ENCODE data around the gene NFKB2. TPM values are rescaled to one million over a fixed set of nuclear protein-coding genes. Genes with fewer than 3 reads are reported as not detected.

NFKB2 gene
- total and polyA plus RNA-seq, 2 of the 8 experiments (the other 6 are each of a cell fraction or from before 2014, with no cell fraction given), result 20.4 to 31.4 TPM

GRCh38 chr10:102437515-102437914, 42.0 kb downstream of the NFKB2 start:
- ChIA-PET CTCF (ENCODE audit: partially characterized antibody) (interaction anchor here (1.1 to 7.5 kb wide), 4 partner anchors 13 to 62 kb away, joined by 3 to 40 read pairs (median 16); partner anchors contain the start of gene C10orf95), POLR2A (ENCODE audit: partially characterized antibody) (interaction anchor here (2.9 to 9.0 kb wide), 2 partner anchors 14 to 16 kb away, joined by 23 to 75 read pairs; partner anchors contain the start of genes C10orf95 and FBXL15)
- H3K27ac ChIP-seq (ENCODE audit: low read depth, low read length), result no peak overlapping the region
- H2BK5ac ChIP-seq (ENCODE audit: low read depth, low read length), result no peak overlapping the region
- no peaks in the 10 kb centered on the region for H3K79me2 ChIP-seq (ENCODE audit: control insufficient read depth in 1 of 2, insufficient read depth in 2 of 2, low read length in 2 of 2)
- H4K5ac ChIP-seq (ENCODE audit: insufficient read length, low read depth, low read length), result no peak overlapping the region
- DNase-seq (ENCODE audit: low read depth in 1 of 2, low spot score in 2 of 2), result no peak
- no peaks in the 10 kb centered on the region for H3K9me3 ChIP-seq (ENCODE audit: insufficient read depth in 2 of 2, low read depth in 1 of 2, low read length in 1 of 2)
- 87% methylated on average over 3 of the region's 3 CpGs; no CpG with 5 or more reads in 1 of the 2 experiments for WGBS, 2 experiments (ENCODE audit: extremely low coverage in 1 of 2, insufficient coverage in 1 of 2, insufficient read length in 1 of 2, insufficient replicate concordance in 2 of 2, low coverage in 1 of 2, low lambda C conversion rate in 2 of 2, missing lambda C conversion rate in 1 of 2)
- H3K18ac ChIP-seq (ENCODE audit: extremely low read depth, low read length), result no peak overlapping the region
- no peak overlapping the region for H4K8ac ChIP-seq (ENCODE audit: extremely low read depth, insufficient read depth, low read length)
- H2BK20ac ChIP-seq (ENCODE audit: low read length), result no peak overlapping the region
- peaks cover 13 to 37% (median 34%) of the 10 kb centered on the region in 4 experiments for H3K27me3 ChIP-seq (replicated peaks in 1 of 4; ENCODE audit: control insufficient read depth in 3 of 4, extremely low read depth in 1 of 4, insufficient read depth in 3 of 4, low read length in 3 of 4)
- H2AFZ ChIP-seq (ENCODE audit: low read length), result no peak overlapping the region
- H4K20me1 ChIP-seq (replicated peaks in 1 of 2; ENCODE audit: control insufficient read depth in 1 of 2, insufficient read depth in 2 of 2, low read length in 2 of 2), result no peaks in the 10 kb centered on the region
- no peak for FAIRE-seq
- no peaks in the 10 kb centered on the region for H3K23me2 ChIP-seq (ENCODE audit: low read depth, low read length)
- H3K56ac ChIP-seq (replicated peaks; ENCODE audit: insufficient read length, low read depth, low read length), result no peak overlapping the region
- no peak overlapping the region for H3K23ac ChIP-seq (ENCODE audit: insufficient read length)
- H2BK120ac ChIP-seq (replicated peaks; ENCODE audit: low read depth, low read length), result no peak overlapping the region
- H3K79me1 ChIP-seq (ENCODE audit: low read depth, low read length), result no peaks in the 10 kb centered on the region
- H3K4me1 ChIP-seq (replicated peaks in 1 of 4; ENCODE audit: control insufficient read depth in 3 of 4, insufficient read depth in 4 of 4, low read length in 3 of 4), result peaks cover 0 to 12% (median 8%) of the 10 kb centered on the region in 4 experiments; a peak in 6 of 7 replicates
- no peak overlapping the region for H2BK15ac ChIP-seq (ENCODE audit: low read length)
- no peak overlapping the region for H2BK12ac ChIP-seq (ENCODE audit: low read depth, low read length)
- H2AK5ac ChIP-seq (ENCODE audit: low read depth, low read length), result no peak overlapping the region
- H3K4ac ChIP-seq (replicated peaks; ENCODE audit: insufficient read length, low read depth, low read length), result no peak overlapping the region
- H4K91ac ChIP-seq (replicated peaks; ENCODE audit: insufficient read length, low read length), result no peak overlapping the region
- H3K14ac ChIP-seq (ENCODE audit: insufficient read length), result no peak overlapping the region
- H3K4me3 ChIP-seq (ENCODE audit: extremely low read depth in 1 of 4, insufficient read depth in 2 of 4, low read depth in 3 of 4, low read length in 4 of 4), result no peak overlapping the region
- H3K36me3 ChIP-seq (ENCODE audit: control insufficient read depth in 2 of 4, insufficient read depth in 4 of 4, low read length in 3 of 4), result no peaks in the 10 kb centered on the region
- no peak overlapping the region for H3K9ac ChIP-seq (replicated peaks in 1 of 4; ENCODE audit: extremely low read depth in 1 of 4, low read depth in 3 of 4, low read length in 3 of 4)
- no peak overlapping the region for H3K4me2 ChIP-seq (ENCODE audit: insufficient read depth in 1 of 2, low read depth in 2 of 2, low read length in 2 of 2)
- no peak for TF ChIP-seq JUND (IDR thresholded peaks at IDR 0.05; ENCODE audit: low read length)
- no peak for TF ChIP-seq ATF3 (IDR thresholded peaks at IDR 0.05; ENCODE audit: insufficient read depth, low read depth, low read length)
- no peak for TF ChIP-seq RAD21 (IDR thresholded peaks at IDR 0.05 in 1 of 2, conservative IDR thresholded peaks at IDR 0.05 in 1 of 2; ENCODE audit: low read depth in 2 of 2, low read length in 2 of 2)
- no peak for TF ChIP-seq TCF12 (IDR thresholded peaks at IDR 0.05; ENCODE audit: low read depth, low read length)
- no peak for TF ChIP-seq POLR2AphosphoS5 (IDR thresholded peaks at IDR 0.05; ENCODE audit: low read depth, low read length)
- TF ChIP-seq TAF1 (IDR thresholded peaks at IDR 0.05; ENCODE audit: low read depth, low read length), result no peak
- TF ChIP-seq CHD2 (IDR thresholded peaks at IDR 0.05; ENCODE audit: low read length), result no peak
- TF ChIP-seq BCL11A (IDR thresholded peaks at IDR 0.05; ENCODE audit: low read depth in 2 of 2, low read length in 2 of 2), result no peak
- no peak for TF ChIP-seq RBBP5 (IDR thresholded peaks at IDR 0.05; ENCODE audit: borderline replicate concordance, low read depth, low read length)
- no peak for TF ChIP-seq USF2 (IDR thresholded peaks at IDR 0.05; ENCODE audit: low read length)
- no peak for TF ChIP-seq GABPA (IDR thresholded peaks at IDR 0.05; ENCODE audit: borderline replicate concordance, insufficient read depth, low read length)
- no peak for TF ChIP-seq KDM1A (IDR thresholded peaks at IDR 0.05; ENCODE audit: borderline replicate concordance, low read length)
